K562 (cell line): Measurements from ENCODE around the gene PCDHB6. TPM values are rescaled to one million over a fixed set of nuclear protein-coding genes. Genes with fewer than 3 reads are reported as not detected.
"Not testable (repeated sequence)": the region's sequence is repeated elsewhere in the genome, so short reads cannot be mapped to it uniquely, and the experiment has no call there.

Source experiments
- ATAC-seq: fragments of 200-7000 bp; cut with Tn5 transposase; 3 replicates; pipeline ENCODE4 v1.9.1; 2020; ENCODE audit warnings: moderate library complexity
- BruUV-seq: library from RNA; stranded (reverse); fragments of 400-500 nt; replicated peaks from 2 replicates; lab custom pipeline; 2021; lab: Mats Ljungman, UMichigan
- CTCF ChIA-PET: fragments of 300-600 bp; formaldehyde crosslinking; extraction: SDS; loops from one replicate; lab custom pipeline; 2021; ENCODE audit warnings: low intra/inter-chr PET ratio; lab: Yijun Ruan, JAX
- POLR2A ChIA-PET: fragments of 300-600, 350-650 bp; sonication (Branson Sonifier 250); formaldehyde crosslinking; extraction: SDS; loops from one replicate; lab custom pipeline; 2021; ENCODE audit warnings: antibody characterized with exemption, inconsistent platforms; lab: Yijun Ruan, JAX
- DNase-seq, 4 experiments: peaks; one replicate each; pipeline versions ENCODE4 v3.0.0 to v3.0.0-alpha.2; 2011 to 2018; ENCODE audit warnings: low spot score in 3 of 4, mixed read lengths in 3 of 4; ENCODE audit errors: extremely low read depth in 1 of 4
- FAIRE-seq: peaks from 2 replicates; lab custom pipeline; 2011; peaks lifted over from hg19 to GRCh38; lab: Jason Lieb, UNC
- H2AFZ ChIP-seq: 2 replicates; pipeline ENCODE4 v1.6.0; 2011; ENCODE audit warnings: low read depth, low read length, control low read depth, inconsistent platforms
- H3K27ac ChIP-seq: fragments of 200-600 bp; 3 replicates; pipeline ENCODE4 v1.8.0; 2011; ENCODE audit warnings: low read depth, mild to moderate bottlenecking, control low read depth, inconsistent platforms, low read length, moderate library complexity, mixed read lengths; ENCODE audit errors: extremely low read depth
- H3K27me3 ChIP-seq, 2 experiments: fragments of 300-600 bp in 1 of 2; 2 replicates in 1 of 2; 3 replicates in 1 of 2; pipeline versions ENCODE4 v1.6.0 to v1.8.0; 2011; ENCODE audit warnings: inconsistent platforms in 2 of 2, low read length in 2 of 2, mild to moderate bottlenecking in 1 of 2, mixed read lengths in 1 of 2, moderate library complexity in 1 of 2; ENCODE audit not compliant: control insufficient read depth in 2 of 2, insufficient read depth in 2 of 2
- H3K36me3 ChIP-seq: fragments of 300-600 bp; 3 replicates; pipeline ENCODE4 v1.8.0; 2011; ENCODE audit warnings: mild to moderate bottlenecking, low read length, inconsistent platforms; ENCODE audit not compliant: control insufficient read depth, insufficient read depth
- H3K4me1 ChIP-seq, 2 experiments: fragments of 200-600 bp in 1 of 2; replicated peaks in 1 of 2; 2 replicates in 1 of 2; 3 replicates in 1 of 2; pipeline versions ENCODE4 v1.5.1 to v1.8.0; 2011; ENCODE audit warnings: inconsistent platforms in 2 of 2, low read length in 2 of 2, mild to moderate bottlenecking in 1 of 2, mixed read lengths in 1 of 2, moderate library complexity in 1 of 2; ENCODE audit not compliant: control insufficient read depth in 2 of 2, insufficient read depth in 2 of 2
- H3K4me2 ChIP-seq: 2 replicates; pipeline ENCODE4 v1.6.1; 2011; ENCODE audit warnings: low read length, control low read depth, inconsistent platforms, mixed read lengths; ENCODE audit not compliant: insufficient read depth
- H3K4me3 ChIP-seq: fragments of 200-600 bp; sonication (generic), shearing (Covaris generic); 2 replicates; pipeline ENCODE4 v1.5.1; 2016; ENCODE audit warnings: control low read depth, inconsistent platforms
- H3K79me2 ChIP-seq: fragments of 200-600 bp; 3 replicates; pipeline ENCODE4 v1.8.0; 2011; ENCODE audit warnings: low read length, inconsistent platforms; ENCODE audit not compliant: control insufficient read depth, insufficient read depth
- H3K9ac ChIP-seq, 2 experiments: 2 replicates each; pipeline versions ENCODE4 v1.6.0 to v1.6.1; 2011; ENCODE audit warnings: low read depth in 2 of 2, low read length in 2 of 2, control low read depth in 1 of 2, inconsistent platforms in 1 of 2, mild to moderate bottlenecking in 1 of 2, mixed read lengths in 1 of 2; ENCODE audit not compliant: insufficient read depth in 1 of 2
- H3K9me1 ChIP-seq: one replicate; pipeline ENCODE4 v1.6.0; 2011; ENCODE audit warnings: inconsistent platforms, mild to moderate bottlenecking, low read length, moderate library complexity; ENCODE audit not compliant: control insufficient read depth, insufficient read depth
- H3K9me3 ChIP-seq: replicated peaks from 2 replicates; pipeline ENCODE4 v1.5.1; 2011; ENCODE audit warnings: low read depth, low read length, inconsistent platforms; ENCODE audit not compliant: control insufficient read depth, insufficient read depth
- H4K20me1 ChIP-seq: replicated peaks from 2 replicates; pipeline ENCODE4 v1.6.1; 2011; ENCODE audit warnings: low read length, inconsistent platforms, mixed read lengths; ENCODE audit not compliant: control insufficient read depth, insufficient read depth
- ATF3 ChIP-seq, 2 experiments: fragments of 450-650 bp in 1 of 2; sonication (generic) in 1 of 2; formaldehyde crosslinking in 1 of 2; IDR thresholded peaks in 1 of 2; conservative IDR thresholded peaks in 1 of 2; 2 replicates each; pipeline versions ENCODE4 v1.6.1 to v1.8.1; 2016 to 2023; ENCODE audit warnings: mild to moderate bottlenecking in 2 of 2, moderate library complexity in 2 of 2, inconsistent platforms in 1 of 2, missing genetic modification reagents in 1 of 2
- CEBPB ChIP-seq: fragments of 450-650 bp; IDR thresholded peaks from 2 replicates; pipeline ENCODE4 v1.6.1; 2016; ENCODE audit warnings: missing genetic modification characterization, missing compliant biosample characterization
- CEBPG ChIP-seq, 3 experiments: fragments of 200-800 bp in 1 of 3; sonication (Bioruptor generic) in 1 of 3; sonication (generic) in 1 of 3; formaldehyde crosslinking in 1 of 3; IDR thresholded peaks in 2 of 3; conservative IDR thresholded peaks in 1 of 3; 2 replicates each; pipeline versions ENCODE4 v1.6.1 to v1.8.0; 2016 to 2022; ENCODE audit warnings: missing compliant biosample characterization in 2 of 3, missing genetic modification characterization in 2 of 3, mild to moderate bottlenecking in 1 of 3, missing genetic modification reagents in 1 of 3
- CREB3L1 ChIP-seq: fragments of 450-650 bp; IDR thresholded peaks from 2 replicates; pipeline ENCODE4 v1.6.1; 2014; ENCODE audit warnings: low read depth, mild to moderate bottlenecking, moderate library complexity, borderline replicate concordance
- GMEB1 ChIP-seq: fragments of 250-450 bp; sonication (Bioruptor Pico); IDR thresholded peaks from 2 replicates; pipeline ENCODE4 v1.4.0; 2020; ENCODE audit warnings: mild to moderate bottlenecking
- TRIM24 ChIP-seq, 2 experiments: fragments of 450-650 bp; IDR thresholded peaks; 2 replicates each; pipeline ENCODE4 v1.6.1; 2016
- ZNF165 ChIP-seq: fragments of 250-450 bp; sonication (Bioruptor Pico); IDR thresholded peaks from 2 replicates; pipeline ENCODE4 v1.4.0; 2020; ENCODE audit warnings: borderline replicate concordance
- ZNF551 ChIP-seq: fragments of 250-450 bp; sonication (Bioruptor Pico); IDR thresholded peaks from 2 replicates; pipeline ENCODE4 v1.5.0; 2021; ENCODE audit warnings: mild to moderate bottlenecking, moderate library complexity
- ZSCAN29 ChIP-seq: fragments of 450-650 bp; IDR thresholded peaks from 2 replicates; pipeline ENCODE4 v1.6.1; 2017
- WGBS: fragments of 100-300 bp; shearing (Covaris generic); methylation state at CpG from one replicate; pipeline ENCODE4 v1.1.6; 2016; ENCODE audit warnings: low coverage, mixed read lengths; ENCODE audit not compliant: insufficient coverage; ENCODE audit errors: missing lambda C conversion rate; 5-methylcytosine and 5-hydroxymethylcytosine counted together
- in situ Hi-C: fragments of 300-500 bp; cut with MboI; formaldehyde crosslinking; loops from 4 replicates; pipeline ENCODE4 v1.15.0; 2018; ENCODE audit warnings: inconsistent platforms, mixed read lengths
- intact Hi-C: fragments of 100-400 bp; cut with micrococcal nuclease; formaldehyde crosslinking; loops from 2 replicates; pipeline ENCODE4 v1.14.2; 2022
- polyA plus RNA-seq, 8 experiments: library from polyadenylated mRNA; depleted of rRNA in 4 of 8; stranded (reverse) in 5 of 8; unstranded in 3 of 8; fragments of >200 nt; fragmentation: Nextera tagmentation in 2 of 8; fragmentation: Illumina TruSeq in 1 of 8; extraction: Ambion mirVana in 2 of 8; extraction: Trizol in 1 of 8; gene quantifications; 2 replicates each; pipeline versions ENCODE4 v1.2.1 to v1.2.3, GENCODE V29; 2011 to 2014; ENCODE audit warnings: inconsistent platforms in 1 of 8, missing spikeins in 1 of 8
- total RNA-seq, 7 experiments: library from RNA; depleted of rRNA in 6 of 7; stranded (reverse); fragments of >200 nt in 6 of 7; fragmentation: Illumina TruSeq in 2 of 7; extraction: Trizol in 2 of 7; gene quantifications; 2 replicates each; pipeline versions ENCODE4 v1.2.1 to v1.2.3, GENCODE V29; 2011 to 2021; ENCODE audit warnings: low replicate concordance in 1 of 7

Gene PCDHB6
- total and polyA plus RNA-seq, 9 of the 15 experiments (the other 6 are each of a cell fraction or from before 2014, with no cell fraction given): not detected

GRCh38 chr5:141174291-141175104, 24.6 kb downstream of the PCDHB6 start:
- DNase-seq, H3K9me3 ChIP-seq, CTCF ChIA-PET, in situ Hi-C loops, H4K20me1 ChIP-seq, H3K79me2 ChIP-seq, H3K4me1 ChIP-seq, H3K9me1 ChIP-seq, POLR2A ChIA-PET, H2AFZ ChIP-seq, H3K4me3 ChIP-seq, FAIRE-seq, ATAC-seq, H3K4me2 ChIP-seq, BruUV-seq, H3K9ac ChIP-seq, H3K27ac ChIP-seq, H3K36me3 ChIP-seq: not testable (repeated sequence)
- intact Hi-C loops: loop anchor here (1.0 kb wide), 1 partner anchor 13 kb away; the partner anchor contains the start of gene PCDHB9
- peaks cover 8 to 19% of the 10 kb centered on the region in 2 experiments; a peak in 3 of 5 replicates for H3K27me3 ChIP-seq
- WGBS: 4% methylated on average over 62 of the region's 79 CpGs

GRCh38 chr5:141175933-141176332, 26.1 kb downstream of the PCDHB6 start:
- no peak overlapping the region for H3K27ac ChIP-seq

More at GRCh38 chr5:141175933-141176332, 26.1 kb downstream of the PCDHB6 start:
- WGBS: 0% methylated on average over 1 of the region's 1 CpG
- Histone ChIP-seq H3K9ac (no peak overlapping the region), H3K4me2 (no peak overlapping the region), H2AFZ (no peak overlapping the region), H3K27me3 (peaks cover 8 to 19% of the 10 kb centered on the region in 2 experiments; a peak in 3 of 5 replicates), H3K36me3 (no peaks in the 10 kb centered on the region), H3K4me1 (no peaks in the 10 kb centered on the region), H4K20me1 (no peaks in the 10 kb centered on the region), H3K9me1 (no peaks in the 10 kb centered on the region), H3K4me3 (no peak overlapping the region), H3K9me3 (no peaks in the 10 kb centered on the region), H3K79me2 (no peaks in the 10 kb centered on the region)
- in situ Hi-C loops (no loop called here), intact Hi-C loops (loop anchor here (1.0 kb wide), 1 partner anchor 11 kb away; the partner anchor contains the start of gene PCDHB9)
- POLR2A ChIA-PET: no interaction called here
- TF ChIP-seq CREB3L1 (no peak), ZNF551 (CRISPR knock-in tag) (no peak), ATF3 (IDR thresholded peaks at IDR 0.05) (peak; percentile 50; the same call in 1 of the 2 replicates), ATF3 (CRISPR knock-in tag; conservative IDR thresholded peaks at IDR 0.05) (no peak), CEBPB (tag) (peak; percentile 51), GMEB1 (no peak), TRIM24 (IDR thresholded peaks at IDR 0.05) (no peak), ZSCAN29 (no peak), CEBPG (CRISPR knock-in tag; IDR thresholded peaks at IDR 0.05) (no peak), CEBPG (tag; conservative IDR thresholded peaks at IDR 0.05 in 1 of 2, IDR thresholded peaks at IDR 0.05 in 1 of 2) (peak; percentile 59 to 85), ZNF165 (CRISPR knock-in tag) (no peak)
- CTCF ChIA-PET: no interaction called here
- no TSS peak for BruUV-seq
- no peak for DNase-seq
- no peak for ATAC-seq
- FAIRE-seq: no peak
